Stimulated activated CD8-positive, alpha-beta memory T cell treated with anti-CD3 and anti-CD28 coated beads, Interleukin-15, amount 100 ng/mL, for 24 hours (primary cell): ENCODE results near the gene IL22RA1.

Source experiments
- DNase-seq: peaks from one replicate; pipeline ENCODE4 v3.0.0-alpha.2; 2020; ENCODE audit warnings: low read depth

The IL22RA1 gene

DNA sequence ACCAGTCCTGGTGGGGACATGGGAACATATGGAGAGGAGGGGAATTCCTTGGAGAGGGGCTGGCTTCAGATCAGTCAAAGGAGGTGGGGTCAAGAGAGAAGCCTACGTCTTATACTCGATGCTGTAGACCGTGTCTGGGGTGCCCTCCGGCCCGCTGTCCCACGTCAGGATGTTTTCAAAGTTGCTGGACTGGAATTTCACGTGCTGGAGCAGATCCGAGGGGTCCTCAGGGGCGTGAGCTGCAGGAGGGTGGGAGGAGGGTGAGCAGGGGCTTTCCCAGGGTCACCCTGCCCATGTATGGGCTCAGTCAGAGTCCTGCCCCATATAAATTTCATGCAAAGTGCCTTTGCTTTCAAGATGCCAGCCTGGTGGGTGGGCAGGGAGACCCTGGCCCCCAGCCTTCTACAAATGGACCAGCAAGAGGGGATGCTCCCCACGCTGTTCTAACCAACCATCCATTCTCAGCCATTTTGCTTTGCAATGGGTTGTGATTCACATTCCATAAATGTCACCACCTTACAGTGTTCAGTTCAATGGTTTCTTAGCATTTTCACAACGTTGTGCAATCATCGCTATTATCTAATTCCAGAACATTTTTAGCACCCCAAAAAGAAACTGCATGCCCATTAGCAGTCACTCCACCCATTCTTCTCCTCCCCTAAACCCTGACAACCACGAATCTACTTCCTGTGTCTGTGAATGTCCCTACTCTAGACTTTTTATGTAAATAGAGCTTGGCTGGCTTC, 4.3 kb downstream of the IL22RA1 start:
- DNase-seq: no peak

DNA sequence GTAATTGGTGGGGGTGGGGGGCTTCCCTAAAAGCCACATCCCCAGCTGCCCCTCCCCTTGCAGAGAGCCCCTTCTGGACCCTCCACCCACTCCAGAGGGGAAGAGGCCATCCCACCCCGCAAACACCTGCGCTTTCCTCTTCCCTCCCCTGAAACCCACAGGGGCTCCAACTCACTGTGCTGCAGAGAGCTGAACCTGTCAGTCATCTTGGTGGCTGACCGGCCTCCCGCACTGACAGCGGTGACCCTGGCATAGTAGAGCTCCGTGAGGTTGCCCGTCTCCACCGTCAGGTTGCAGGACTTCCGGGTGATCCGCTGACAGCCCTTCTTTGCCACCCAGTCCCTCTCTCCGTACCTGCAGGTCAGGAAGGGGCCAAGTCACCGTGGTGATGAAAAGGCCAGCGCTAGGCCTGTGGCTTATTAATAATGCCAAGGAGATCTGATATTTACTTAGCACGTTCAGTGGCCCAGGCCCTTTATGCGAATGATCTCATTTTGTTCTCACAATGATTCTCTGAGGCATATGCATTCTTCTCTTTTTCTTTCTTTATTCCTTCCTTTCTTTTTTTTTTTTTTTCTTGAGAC, 5.9 kb downstream of the IL22RA1 start:
- DNase-seq: no peak

DNA sequence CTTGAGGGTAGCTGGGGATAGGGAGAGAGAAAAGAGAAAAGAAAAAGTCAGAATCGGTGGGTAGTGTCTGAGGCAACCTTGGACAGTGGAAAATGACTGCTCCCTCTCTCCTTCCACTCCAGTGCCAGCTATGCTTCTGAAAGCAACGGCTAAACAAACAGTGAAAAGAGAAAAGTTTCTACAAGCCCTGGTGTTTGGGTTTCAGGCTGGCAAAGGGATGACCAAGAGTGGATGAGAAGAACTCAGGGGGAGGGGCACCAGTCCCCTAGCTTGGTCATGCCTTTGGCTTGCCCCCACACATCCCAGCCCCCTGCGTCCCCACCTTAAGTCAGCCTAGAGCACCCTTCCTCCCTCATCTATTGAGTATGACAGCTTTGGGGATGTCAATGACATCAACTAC, 8.6 kb downstream of the IL22RA1 start:
- DNase-seq: no peak

DNA sequence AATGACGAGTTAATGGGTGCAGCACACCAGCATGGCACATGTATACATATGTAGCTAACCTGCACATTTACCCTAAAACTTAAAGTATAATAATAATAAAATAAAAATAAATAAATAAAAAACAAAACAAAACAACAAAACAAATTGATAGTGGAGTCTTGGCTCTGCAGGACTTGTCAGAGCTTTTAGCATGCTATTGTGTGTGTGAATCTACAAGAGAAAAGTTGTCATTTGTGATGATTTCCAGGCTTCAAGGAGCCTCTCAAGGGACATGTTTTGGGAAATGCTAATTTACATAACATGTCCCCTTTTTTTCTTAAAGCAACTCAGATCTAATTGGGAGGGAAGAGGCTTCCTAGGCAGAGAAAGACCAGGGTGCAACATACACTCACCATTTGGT, 9.1 kb downstream of the IL22RA1 start:
- no peak for DNase-seq

DNA sequence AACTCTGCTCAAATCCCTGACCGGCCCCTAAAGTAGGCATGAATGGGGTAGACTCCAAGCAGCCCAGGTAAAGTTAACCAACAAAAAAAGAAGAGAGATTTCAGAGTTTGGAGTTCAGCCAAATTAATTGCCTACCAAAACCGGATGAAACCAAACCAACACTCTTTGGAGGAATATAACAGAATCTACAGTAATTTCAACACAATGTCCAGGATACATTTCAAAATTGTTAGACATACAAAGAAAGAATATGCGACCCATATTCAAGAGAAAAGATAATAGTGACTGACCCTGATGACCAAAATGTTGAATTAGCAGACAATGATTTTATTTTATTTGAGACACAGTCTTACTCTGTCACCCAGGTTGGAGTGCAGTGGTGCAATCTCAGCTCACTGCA, 12.6 kb downstream of the IL22RA1 start:
- DNase-seq: no peak

DNA sequence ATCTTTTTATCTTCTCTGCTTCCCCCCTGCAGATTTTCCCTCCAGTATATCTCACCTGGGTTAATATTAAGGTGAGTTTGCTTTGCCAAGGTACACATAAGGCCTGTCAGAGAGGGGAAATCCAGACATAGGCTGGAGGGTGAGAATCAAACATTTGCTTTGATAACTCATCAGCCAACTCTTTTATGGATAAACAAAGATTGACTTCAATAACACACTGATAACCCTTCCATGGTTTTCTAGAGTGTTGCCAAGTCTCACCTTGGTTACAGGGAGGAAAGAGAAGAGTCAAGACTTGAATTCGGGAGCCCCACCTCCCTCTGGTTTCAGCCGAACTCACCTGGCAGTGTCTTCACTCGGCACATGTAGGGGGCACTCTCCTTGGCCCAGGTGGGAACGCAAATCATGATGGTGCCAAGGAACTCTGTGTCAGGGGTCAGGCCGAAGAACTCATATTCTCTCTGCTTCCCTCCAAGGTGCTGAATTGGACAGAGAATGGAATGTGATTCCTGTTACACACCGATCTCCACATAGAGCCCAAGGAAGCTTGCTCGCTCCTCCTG, 15.1 kb downstream of the IL22RA1 start:
- no peak for DNase-seq

DNA sequence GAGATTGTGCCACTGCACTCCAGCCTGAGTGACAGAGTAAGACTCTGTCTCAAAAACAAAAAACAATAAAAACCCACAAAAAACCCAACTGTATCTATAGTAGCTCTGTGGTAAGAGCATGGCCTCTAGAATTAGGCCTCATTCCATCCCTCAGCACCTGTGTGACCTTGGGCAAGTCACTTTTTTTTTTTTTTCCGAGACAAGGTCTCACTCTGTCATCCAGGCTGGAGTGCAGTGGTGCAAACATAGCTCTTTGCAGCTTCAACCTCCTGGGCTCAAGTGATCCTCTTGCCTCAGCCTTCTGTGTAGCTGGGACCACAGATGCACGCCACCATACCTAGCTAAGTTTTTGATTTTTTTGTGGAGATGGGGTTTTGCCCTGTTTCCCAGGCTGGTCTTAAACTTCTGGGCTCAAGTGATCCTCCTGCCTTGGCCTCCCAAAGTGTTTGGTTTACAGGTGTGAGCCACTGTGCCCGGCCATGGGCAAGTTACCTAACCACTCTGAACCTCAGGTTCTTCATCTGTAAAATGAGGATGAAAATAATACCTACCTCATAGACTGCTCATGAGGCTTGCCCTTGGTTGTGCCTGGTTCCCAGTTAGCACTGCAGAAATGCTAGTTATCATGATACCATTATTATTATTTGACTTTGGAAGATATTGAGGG, 15.7 kb downstream of the IL22RA1 start:
- DNase-seq: no peak

DNA sequence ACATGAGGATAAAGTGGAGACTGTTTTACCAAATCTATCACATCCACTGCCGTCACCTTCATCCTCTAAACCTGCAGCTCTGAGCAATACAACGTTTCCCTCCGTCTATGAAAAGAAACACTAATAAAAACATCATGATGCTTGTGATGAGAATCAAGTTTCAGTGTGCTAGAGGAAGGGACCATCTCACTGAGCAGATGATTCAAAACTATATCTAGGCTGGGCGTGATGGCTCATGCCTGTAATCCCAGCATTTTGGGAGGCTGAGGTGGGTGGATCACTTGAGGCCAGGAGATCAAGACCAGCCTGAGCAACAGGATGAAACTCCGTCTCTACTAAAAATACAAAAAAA, 16.3 kb downstream of the IL22RA1 start:
- DNase-seq: no peak

DNA sequence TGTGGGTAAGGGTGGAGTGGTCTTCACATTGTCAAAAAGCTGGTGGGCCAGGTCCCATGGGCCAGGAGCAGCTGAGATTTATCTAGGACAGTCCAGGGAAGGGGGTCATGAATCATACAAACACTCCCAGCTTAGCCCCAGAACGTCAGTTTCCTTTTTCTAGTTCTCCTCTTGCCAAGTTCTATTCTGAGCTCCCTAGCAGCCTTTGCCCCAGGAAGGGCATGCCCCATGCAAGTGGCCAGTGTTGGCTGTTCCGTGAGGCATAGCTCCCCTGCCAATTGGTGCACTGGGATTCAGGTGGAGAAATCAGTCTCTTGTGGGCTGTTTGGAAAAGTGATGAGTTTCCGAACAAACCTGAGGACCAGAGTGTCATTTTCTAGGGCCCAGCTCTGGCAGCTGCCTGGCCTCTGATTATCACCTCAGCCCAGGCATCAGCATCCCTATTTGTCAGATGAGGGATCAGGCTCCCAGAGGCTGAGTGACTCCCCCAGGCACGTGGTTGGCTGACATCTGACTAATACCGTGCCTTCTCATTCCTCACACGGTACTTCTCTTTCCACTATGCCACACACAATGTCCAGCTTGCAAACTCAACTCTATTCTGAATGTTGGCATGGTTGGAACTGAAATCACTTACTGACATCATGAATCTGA, 16.8 kb downstream of the IL22RA1 start:
- no peak for DNase-seq

DNA sequence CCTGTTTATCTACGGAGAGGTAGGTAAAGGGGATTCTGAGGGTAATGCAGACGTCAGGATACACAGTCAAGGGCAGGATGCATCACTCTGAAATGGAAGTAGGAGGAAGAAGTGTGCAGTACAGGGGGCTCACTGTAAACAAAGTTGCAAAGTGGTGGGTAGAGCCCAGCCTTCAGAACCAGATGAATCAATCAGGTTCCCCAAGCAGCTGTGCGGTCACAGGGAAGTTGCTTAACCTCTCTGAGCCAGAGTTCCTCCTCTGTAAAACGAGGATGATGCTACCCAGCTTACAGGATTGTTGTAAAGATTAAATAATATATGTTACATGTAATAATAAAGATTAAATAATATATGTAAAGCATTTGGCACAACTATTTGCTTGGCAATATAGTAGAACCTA, 17.5 kb downstream of the IL22RA1 start:
- no peak for DNase-seq

DNA sequence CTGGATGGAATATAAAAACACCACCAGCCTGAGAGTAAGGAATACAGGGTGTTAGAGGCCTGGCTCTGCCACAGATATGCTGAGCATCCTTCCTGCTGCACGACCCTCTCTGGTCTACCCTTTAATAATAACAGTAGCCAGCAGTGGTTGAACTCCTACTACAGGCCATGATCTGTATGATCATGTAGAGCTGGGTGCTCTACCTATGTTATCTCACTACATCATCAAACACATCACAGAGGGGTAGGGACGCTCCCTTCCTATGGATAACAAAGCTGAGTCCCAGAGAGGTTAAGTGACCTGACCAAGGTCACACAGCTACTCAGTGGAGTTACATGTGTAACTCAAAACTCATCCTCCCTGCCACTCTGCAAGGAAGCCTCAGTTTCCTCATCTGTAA, 18.0 kb downstream of the IL22RA1 start:
- no peak for DNase-seq

DNA sequence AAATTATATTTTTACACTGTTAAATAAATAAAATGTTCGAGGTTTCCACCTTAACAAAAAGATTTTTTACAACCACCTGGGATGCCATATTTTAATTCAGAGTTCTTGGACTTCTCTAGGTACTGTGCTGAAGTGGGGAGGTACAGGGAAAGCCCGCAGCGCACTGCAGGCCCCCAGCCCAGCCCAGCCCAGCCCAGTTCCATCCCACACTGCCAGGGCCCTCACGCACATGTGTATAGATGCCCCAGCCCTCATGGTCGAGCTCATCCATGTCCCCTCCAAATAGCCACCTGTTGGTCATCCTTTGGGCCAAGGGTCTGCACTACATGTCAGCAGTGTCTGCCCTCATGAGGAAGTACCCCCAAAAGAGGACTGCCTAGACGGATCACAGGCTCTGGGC, 19.3 kb downstream of the IL22RA1 start:
- no peak for DNase-seq

DNA sequence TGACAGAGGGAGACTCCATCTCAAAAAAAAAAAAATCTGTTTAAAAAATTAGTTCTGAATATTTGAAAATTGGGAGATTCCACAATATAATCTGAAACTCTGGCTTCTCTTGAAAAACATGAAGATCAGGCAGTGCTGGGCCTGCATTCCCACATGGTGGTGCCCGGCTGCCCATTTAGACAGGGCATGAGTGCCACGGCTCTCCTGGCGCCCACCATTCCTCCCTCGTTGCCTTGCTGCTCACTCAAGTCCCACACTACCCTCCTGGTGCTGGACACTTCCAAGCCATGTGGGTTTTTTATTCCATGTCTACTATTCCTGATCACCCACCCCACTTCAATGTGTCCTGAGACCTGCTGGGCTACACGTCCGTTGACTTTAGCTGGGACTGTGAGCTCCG, 20.2 kb downstream of the IL22RA1 start:
- DNase-seq: no peak

DNA sequence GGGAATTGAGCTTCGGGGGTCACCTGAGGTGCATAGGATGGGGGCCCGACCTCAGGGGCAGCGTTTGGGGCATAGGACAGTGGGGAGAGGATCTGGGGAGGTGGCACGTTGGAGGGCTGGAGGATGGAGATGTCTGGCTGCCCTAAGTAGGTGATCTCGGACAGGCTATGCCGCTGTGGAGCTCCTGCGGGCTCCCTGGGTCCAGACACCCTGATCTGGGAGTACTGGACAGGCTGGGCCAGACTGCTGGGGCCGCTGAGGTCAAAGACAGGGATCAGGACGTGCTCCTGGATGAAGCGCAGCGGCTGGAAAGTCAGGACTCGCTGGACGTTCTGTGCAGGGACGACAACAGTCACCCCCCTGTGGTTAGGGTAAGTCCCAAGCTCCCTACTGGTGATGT, 21.5 kb downstream of the IL22RA1 start:
- DNase-seq: no peak

DNA sequence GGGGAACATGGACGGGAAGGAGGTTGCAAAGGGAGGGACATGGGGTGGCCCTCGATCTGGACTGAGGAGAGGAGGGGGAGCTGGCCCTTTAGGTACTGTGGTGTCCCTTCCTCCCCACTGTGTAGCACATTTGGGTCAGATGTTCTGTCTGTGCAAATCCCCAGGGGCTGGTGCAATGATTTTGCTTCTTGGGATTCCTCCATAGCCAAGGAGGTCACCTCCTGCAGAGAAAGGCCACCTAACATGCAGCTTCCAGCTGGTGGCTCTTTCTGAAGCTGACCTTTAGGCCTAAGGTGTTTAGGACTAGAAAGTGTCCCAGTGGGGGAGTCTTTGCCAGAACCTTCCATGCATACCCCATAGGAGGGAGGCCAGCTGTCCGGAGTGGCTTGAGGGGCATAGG, 22.0 kb downstream of the IL22RA1 start:
- DNase-seq: no peak

DNA sequence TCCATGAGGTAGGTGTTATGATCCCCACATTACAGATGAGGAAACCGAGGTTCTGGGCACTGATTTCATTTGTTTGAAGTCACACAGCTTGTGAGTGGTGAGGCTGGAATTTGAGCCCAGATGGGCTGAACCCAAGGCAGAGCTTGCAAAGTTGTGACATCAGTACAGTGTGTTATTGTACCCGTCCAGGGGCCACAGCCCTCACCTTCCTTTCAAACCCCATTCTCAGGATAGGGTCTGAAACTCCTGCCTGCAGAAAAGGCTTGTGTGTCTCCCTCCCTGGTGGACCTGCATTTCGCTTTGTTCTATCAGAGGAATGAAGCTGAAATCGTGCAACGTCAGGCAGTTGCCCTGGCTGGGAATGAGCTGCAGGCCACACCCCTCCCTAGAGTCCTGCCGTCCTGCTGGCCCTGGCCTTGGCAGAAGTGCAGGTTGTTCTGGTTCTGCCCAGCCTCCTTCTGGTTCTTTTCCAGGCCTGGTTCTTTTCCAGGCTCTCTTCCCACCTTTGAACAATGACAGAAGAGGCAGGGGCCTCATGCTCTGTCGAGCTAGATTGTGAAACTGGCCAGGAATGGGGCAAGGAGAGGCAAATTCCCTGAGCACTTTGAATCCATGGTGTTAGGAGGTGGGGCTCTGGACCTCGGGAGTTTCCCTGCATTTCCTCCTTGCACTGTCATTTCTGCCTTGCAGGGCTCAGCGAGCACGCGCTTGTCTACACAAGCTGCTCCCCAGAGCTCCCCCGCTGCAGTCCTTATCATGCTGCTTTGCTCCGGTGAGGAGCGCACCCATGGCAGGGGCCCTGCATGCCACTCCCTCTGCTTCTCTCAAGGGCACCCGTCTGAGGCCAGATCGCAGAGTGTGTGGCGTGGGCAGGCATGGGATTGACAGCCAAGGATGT, 22.8 kb downstream of the IL22RA1 start:
- DNase-seq: no peak

DNA sequence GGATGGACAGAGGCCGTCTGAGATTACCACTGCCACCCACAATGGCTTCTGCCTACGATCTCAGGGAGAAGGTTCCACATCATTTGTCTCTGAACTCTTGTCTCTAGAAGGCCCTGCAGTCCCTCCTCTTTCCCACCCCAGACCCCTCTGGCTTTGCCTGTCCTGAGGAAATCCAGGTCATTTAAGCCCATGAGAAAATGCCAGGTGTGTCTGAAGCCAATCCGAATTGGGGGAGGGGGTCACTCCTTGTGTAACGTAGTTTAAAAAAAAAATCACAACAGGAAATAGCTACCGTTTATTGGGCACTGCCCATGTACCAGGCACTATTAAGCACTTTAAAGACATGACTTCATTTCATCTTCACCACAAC, 23.5 kb downstream of the IL22RA1 start:
- DNase-seq: no peak

DNA sequence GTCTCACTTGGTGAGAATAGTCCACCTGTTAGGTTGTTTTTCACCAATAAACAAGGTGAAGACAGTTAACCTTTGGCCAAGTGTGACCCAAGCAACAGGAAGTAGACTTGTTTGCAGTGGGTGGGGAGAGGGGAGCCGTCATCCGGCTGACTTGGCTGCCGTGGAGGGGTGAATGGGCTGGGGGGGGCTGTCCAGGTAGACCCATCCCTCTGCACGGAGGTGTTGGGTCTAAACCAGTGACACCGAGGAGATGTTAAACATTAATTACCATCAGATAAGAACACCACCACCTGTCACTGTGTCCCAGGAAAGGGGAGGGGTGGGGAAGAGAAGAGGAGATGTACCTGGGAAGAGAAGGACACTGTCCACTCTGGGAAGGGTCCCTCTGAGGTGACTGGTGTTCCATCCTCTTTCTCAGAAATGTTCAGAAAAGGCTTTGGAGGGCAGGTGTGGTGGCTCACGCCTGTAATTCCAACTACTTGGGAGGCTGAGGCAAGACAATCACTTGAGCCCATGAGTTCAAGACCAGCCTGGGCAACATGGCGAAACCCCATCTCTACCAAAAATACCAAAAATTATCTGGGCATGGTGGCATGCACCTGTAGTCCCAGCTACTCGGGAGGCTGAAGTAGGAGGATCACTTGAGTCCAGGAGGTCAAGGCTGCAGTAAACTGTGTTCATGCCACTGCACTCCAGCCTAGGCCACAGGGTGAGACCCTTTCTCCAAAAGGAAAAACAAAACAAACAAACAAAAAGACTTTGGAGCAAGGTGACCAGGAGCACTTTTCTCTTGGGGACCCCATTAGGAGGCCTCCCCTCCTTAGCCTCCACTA, 24.3 kb downstream of the IL22RA1 start:
- no peak for DNase-seq

DNA sequence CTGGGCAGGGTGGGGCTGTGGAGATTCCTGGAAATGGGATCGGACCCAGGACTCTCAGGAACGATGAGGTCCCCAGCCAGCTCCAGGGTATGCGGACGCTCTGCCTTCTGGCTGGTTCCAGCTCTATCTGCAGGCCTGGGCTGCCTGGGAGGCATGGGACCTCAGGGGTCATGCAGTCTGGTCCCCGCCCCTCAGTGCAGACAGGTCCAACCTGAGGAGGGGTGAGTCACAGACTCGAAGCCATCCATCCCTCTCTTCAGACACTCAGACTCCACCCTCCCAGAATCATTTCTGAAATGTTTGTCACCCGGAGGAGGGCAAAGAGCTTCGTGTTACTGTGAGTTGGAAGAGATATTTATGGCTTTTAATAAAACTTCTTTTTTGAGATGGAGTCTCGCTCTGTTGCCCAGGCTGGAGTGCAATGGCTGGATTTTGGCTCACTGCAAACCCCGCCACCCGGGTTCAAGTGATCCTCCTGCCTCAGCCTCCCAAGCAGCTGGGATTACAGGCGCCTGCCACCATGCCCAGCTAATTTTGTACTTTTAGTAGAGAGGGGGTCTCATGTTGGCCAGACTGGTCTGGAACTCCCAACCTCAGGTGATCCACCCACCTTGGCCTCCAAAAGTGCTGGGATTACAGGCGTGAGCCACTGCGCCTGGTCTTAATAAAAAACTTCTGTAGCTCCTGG, 25.1 kb downstream of the IL22RA1 start:
- DNase-seq: no peak

DNA sequence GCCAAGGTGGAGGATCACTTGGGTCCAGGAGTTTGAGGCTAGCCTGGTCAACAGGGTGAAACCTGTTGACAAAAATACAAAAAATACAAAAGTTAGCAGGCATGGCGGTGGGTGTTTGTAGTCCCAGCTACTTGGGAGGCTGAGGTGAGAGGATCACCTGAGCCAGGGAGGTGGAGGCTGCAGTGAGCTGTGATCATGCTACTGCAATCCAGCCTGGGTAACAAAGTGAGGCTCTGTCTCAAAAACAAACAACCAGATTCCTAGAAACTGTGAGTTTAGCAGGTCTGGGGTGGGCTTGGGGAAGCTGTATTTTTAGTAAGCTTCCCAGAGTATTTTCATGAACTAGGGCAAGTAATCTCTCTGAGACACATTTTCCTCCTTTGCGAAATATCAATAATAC, 25.8 kb downstream of the IL22RA1 start:
- no peak for DNase-seq
